Stimulated activated CD4-positive, alpha-beta T cell treated with anti-CD3 and anti-CD28 coated beads, Interleukin-12 subunit alpha, Interleukin-12 subunit beta, amount 100 ng/mL, for 48 hours (primary cell): Measurements from ENCODE around the gene BBS12.
"Not testable (repeated sequence)": the region's sequence is repeated elsewhere in the genome, so short reads cannot be mapped to it uniquely, and the experiment has no call there.

ENCODE experiments used
- DNase-seq, 3 donors: peaks; one replicate each; pipeline ENCODE4 v3.0.0-alpha.2; 2020; ENCODE audit warnings: low read depth in 2 of 3, low spot score in 1 of 3

BBS12 gene

DNA sequence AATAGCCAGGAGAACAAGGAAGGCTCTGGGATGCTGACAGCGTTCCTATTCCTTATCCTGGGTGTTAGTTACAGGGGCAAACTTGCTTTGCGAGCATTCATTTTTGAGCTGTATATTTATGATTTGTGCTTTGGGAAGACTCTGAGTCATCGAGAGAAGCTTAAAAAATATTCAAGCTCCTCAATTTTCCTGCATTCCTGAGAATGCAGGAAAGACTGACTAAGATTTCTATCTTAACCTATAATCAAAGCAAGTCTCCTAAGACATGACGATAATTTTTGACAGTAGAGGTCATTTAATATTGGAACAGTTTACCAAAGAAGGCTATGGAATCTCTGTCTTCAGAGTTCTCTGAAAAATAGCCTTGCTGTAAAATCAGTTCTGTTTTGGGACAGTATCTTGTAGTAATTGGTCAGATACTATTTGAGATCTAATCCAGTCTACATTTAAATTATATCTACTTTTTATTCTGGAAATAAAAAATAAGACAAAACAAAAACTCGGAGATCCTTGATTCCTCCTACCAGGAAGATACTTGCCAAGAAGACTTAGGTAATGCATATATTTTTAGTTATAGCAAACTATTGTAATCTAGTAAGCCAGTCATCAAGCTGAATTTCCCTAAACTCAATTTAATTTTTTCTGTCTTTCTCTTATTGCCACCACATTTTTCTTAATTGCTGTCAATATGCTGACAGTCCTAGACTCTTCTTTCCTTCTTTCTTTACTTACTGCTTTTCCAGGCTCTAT is 31.7 kb downstream of the BBS12 start:
- DNase-seq, result no peak

DNA sequence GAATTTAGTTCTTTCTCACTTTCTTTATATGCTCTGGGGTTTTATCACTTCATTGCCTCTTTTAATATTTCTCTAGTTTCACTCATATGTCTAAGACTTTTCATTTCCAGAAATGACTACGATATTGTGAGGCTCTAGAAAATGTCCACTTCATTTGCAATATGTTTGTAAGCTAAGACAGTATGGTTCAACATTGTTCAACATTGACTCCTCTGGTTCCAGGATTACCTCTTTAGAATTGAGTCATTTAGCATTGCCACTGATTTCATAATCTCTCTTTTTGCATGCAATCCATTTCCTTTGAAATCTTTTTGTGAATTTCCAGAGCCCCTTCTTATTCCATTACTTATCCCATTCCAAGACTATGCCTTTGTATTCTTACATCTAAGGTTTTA is 32.3 kb downstream of the BBS12 start:
- no peak for DNase-seq

DNA sequence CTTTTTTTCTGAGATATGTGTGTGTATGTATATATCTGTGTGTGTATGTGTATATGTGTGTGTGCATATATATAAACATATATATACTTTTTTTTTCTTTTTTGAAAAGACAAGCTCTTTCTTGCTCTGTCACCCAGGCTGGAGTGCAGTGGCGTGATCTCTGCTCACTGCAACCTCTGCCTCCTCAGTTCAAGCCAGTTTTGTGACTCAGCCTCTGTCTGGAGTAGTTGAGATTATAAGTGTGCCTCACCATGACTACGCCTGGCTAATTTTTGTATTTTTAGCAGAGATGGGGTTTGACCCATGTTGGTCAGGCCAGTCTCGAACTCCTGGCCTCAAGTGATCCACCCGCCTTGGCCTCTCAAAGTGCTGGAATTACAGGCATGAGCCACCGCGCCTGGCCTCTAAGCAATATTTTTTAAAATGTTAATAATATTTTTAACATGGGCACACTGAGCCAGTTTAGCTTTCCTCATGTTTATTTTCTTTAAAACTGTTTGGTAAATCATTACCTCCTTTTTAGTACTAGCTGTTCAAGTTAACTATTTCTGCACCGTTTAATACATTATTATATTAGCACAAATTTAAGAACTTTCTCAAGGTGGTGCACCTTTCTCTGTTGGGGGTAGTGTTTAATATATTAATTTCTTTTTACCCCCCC is 33.3 kb downstream of the BBS12 start:
- DNase-seq, result no peak

DNA sequence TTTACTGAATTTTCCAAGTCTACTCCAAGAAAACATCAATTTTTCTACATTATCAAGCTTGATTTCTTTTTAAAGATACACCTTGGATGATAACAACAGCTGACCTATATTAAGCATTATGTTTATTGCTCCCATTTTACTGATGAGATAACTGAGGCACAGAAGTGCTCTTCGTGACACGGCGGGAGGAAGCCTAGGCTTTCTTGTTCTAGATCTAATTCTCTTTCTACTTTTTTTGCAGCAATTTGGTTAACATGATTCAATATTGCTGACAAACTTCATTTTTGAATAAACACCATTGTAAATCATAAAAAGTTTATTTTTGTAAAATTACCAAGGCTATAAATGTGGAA is 33.8 kb downstream of the BBS12 start:
- DNase-seq, result no peak

DNA sequence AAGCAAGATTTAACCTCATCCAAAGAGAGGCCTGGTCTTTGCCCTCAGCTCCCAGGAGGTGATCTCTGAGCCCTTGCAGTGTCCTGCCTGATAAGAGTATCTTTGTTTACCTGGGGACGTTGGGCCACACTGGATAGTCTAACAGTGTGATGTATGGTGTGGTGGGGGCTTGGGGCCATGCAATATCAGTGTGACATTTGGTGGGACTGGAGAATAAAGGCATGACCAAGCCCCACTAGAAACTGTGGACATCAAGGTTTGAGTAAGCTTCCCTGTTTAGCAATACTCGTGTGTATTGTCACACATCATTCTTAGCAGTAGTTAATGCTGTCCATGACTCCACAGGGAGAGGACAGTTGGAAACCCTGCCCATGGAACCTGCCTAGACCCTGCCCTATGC is 34.4 kb downstream of the BBS12 start:
- DNase-seq, result no peak

DNA sequence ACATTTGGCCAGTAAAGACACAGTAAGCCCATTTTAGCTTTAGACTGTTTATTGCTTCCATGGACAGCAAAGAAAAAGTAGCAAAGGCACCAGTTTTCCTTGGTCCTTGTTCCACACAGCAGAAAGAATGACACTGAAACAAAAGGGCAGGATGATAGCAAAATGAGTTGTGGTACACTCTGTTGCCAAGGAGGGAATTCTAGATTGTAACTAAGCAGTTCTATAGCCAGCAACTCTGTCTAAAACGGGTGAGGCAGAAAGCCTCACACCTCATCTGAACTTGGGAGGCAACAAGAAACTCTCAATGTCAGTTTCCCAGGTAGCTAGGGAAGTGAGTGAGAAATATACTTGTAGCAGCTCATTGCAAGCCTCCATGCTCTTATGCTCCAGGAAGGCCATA is 39.2 kb downstream of the BBS12 start:
- no peak for DNase-seq

DNA sequence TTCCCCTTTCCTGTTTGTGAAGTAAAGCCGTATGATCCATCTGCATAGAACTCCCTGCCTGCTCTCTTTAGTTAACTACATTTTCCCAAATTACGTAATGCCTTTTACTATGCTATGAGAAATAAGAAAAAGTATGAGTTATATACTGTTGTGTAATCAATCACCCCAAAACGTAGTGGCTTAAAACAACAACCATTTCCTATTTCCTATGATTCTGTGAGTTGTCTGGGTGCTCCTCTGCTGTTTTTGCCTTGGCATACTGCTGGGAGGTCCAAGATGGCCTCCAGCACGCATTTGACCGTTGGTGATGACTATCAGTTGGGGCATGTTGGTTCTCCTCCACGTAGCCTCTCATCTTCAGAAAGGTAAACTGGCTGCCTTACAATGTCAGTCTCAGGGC is 39.8 kb downstream of the BBS12 start:
- DNase-seq, result no peak

DNA sequence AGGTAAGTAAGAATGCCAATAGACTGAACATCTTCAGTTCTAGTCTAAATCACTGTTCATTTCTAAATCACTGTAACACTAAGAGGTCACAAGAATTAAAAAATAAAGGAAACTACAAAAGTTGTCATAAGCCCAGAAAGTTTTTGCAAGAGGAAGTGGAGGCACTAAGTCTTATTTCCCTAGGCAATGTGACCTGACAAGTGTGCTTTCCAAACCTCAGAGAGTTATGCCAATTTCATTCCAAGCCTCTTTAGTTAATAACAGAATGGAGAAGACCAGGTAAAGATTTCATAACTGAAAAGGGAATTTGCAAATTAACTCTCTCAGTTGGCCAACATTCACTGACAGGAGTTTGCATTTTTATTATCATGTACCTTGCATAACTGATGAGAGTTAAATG is 40.5 kb downstream of the BBS12 start:
- DNase-seq, result no peak

DNA sequence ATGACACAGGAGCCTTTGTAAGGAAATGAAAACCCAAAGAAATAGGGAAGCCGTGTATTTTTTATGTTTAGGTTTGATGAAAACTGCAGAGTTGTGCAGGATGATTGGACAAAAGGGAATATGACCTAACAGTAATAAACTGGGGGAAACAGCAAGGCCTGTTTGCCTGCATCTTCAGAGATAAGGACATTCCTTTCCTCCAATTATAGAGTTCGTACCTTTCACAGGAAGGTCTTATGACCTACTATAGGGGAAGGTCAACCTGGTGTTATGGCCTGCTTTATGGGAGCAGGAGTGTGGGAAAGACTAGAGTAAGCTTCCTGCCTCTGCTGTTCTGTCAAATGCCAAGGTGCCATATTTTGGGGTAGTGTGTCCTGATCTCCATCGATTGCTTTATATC is 42.5 kb downstream of the BBS12 start:
- no peak for DNase-seq

DNA sequence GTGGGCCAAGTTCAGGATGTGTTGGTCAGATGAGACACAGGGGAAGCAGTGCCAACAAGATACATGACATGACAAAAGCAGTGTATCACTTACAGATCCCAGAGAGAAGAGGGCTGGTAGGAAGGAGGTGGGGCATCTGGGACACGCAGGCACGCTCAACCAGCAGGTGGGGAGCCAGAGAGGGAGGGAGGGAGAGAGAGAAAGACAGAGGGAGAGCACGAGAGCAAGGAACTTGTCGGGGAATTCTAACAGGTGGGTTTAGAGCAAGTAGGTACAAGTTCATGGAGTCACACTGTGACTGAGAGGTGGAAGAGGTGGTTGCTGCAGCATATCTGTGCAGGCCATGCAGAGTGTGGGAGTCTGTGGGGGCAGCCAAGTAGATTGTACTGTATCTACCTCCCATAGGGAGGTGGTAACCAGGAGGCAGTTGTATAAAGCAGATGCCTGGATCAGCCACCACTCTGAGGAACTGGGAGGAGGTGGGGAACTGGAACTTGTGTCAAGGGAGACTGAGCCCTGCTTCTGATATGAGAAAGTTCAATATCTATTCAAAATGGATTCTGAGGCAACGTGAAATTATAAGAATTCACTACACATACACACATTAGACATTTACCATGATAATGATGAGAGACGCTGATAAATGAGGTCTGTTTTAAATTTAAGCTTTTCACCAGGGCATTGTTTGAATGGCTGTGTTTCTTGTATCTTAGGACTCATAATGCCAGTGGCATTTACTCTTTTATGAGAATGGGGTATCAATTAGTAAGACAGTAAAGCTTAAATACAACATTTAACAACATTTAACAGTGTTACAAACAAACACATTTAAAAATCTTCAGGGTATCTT is 43.7 kb downstream of the BBS12 start:
- DNase-seq, result no peak

DNA sequence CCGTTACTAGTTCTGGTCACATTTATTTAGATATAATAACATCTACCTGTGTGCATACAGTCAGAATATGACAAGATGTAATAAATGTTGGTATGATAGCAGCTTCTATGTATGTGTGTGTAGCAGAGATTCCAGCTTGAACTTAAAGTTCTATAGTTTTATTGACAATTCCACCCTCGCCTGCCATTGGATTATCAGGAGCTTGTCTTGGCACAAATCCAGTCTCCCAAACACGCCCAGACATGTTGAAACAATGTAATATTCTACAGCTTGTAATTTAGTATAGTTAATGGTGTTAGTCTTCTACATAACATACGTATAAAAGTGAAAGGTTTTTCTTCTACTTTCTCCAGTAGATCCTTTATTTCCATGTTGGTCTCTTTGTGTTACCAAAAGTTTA is 44.4 kb downstream of the BBS12 start:
- DNase-seq, result no peak

DNA sequence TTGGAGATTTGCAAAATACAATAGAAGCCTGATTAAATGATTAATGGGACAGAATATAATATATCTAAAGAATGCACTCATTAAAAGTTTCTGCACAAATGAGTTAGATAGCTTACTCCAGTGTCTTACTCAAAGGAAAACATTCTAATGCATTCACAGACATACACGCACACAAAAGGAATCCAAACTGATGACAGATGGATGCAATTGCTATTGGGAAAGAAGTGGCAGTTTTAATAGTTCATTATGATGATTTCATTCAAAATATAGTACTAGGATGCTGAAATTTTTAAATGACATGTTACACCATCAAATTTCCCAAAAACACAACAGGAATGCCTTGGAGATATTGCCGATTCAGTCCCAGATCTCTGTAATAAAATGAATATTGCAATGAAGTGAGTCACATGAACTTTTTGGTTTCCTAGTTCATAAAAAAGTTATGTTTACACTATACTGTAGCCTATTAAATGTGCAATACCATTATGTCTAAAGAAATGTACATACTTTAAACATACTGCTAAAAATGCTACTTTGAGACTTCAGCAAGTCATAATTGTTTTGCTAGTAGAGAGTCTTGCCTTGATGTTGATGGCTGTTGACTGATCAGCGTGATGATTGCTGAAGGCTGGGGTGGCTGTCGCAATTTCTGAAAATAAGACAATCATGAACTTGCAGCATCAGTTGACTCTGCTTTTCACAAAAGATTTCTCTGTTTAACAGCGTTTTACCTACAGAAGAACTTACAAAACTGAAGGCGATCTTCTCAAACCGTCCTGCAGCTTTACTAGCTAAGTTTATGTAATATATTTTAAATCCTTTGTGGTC is 45.6 kb downstream of the BBS12 start:
- no peak for DNase-seq

DNA sequence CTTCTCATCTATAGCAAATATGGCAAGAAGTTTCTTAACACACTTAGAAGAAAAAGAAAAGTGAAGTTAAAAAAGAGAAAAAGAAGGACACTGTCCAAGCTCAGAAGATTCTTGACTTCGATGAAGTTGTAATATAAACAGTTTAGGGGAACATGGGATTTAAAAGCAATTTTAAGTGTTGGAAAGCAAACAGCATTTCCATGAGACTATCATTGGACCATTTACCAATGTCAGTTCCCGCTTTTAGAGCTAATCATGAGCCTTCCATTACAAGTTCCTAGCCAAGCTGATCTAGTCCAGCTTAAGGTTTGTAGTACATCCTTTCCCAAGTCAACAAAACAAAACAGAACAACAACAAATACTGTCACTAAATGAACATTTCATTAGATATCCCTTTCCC is 49.0 kb downstream of the BBS12 start:
- no peak for DNase-seq

DNA sequence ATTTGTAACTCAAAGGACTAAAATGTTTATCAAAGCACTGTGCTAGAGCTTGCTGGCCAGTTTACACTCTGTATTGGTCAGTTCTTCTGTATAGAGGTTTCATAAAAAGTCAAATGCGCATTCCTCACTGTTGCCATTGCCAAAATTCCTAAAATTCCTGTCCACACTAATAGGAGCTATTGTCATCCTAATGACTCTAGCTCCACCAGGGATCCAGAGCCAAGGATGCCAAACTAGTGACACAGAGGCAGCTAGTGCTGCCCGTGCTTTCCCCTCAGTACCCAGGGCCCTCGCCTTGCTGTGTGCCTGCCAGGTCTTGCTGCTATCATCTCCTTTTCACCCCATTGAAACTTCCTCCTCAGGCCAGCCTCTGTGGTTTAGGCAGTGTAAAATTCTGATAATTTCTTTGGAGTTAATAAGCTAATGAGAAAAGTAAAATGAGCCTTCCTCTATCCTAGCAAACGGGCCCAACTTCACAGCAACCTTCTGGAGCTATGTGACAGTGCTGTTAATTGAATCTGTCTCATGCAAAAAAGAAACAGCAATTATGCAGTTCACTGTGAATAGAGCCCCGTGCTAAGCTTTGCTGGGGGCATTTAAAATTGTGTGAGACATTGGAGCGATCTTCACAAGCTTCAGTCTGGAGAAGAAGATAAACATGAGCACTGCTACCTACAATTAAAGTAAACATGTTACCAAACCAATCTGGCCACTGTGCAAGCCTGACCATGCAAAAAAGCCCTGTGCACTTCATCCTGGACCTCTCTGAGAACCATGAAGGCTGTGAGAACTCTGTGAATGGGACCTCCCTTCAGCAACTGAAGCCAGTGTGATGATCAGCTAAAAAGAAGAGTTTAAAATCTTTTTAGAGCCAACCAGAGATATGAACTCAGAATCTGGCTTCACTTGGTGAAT is 51.1 kb downstream of the BBS12 start:
- no peak for DNase-seq

DNA sequence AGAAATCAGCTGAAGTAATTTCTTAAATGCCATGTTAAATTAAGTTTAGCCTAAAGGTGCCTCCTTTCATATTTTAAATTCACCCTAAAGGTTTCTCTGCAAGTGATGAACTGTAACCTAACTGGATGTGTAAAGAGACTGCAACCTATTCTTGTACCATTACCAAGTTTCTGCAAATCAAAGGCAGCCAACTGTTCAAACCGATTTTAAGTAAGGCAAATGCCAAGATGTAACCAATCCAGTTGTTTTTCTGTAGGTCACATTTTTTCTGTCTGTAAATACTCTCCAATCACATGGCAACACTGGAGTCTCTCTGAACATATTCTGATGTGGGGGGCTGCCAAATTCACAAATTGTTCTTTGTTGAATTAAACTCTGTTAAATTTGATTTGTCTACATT is 51.8 kb downstream of the BBS12 start:
- DNase-seq, result no peak

DNA sequence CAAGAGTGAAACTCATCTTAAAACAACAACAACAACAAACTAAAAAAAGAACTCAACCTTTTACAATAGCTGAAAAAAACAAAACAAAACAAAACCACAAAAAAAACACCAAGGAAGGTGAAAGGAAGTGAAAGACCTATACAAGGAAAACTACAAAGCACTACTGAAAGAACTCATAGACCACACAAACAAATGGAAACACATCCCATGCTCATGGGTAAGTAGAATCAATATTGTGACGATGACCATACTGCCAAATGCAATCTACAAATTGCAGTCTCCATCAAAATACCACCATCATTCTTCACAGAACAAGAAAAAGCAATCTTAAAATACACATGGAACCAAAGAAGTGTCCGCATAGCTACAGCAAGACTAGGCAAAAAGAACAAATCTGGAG is 52.6 kb downstream of the BBS12 start:
- no peak for DNase-seq

DNA sequence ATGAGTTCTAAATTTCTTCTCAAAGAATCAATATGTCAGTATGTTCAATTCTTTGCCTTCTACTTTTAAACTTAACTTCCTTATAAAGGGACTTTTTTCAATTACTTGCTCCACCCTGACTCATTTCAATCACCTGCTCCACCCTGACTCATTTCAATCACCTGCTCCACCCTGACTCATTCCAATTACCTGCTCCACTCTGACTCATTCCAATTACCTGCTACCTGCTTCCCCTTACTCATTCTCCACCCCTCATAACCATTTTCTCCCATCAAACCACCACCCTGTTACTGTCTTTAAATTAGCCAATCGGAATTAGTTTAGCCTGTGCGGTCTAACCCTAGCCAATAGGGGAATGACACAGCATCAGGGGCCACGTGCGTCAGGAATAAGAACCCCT is 53.8 kb downstream of the BBS12 start:
- DNase-seq, result not testable (repeated sequence)

DNA sequence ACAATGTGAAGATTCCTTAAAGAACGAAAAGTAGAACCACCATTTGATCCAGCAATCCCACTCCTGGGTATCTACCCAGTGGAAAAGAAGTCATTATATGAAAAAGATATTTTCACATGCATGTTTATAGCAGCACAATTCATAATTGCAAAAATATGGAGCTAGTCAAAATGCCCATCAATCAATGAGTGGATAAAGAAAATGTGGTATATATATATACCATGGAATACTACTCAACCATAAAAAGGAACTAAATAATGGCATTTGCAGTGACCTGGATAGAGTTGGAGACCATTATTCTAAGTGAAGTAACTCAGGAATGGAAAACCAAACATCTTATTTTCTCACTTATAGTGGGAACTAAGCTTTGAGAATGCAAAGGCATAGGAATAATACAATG is 54.4 kb downstream of the BBS12 start:
- not testable (repeated sequence) for DNase-seq

DNA sequence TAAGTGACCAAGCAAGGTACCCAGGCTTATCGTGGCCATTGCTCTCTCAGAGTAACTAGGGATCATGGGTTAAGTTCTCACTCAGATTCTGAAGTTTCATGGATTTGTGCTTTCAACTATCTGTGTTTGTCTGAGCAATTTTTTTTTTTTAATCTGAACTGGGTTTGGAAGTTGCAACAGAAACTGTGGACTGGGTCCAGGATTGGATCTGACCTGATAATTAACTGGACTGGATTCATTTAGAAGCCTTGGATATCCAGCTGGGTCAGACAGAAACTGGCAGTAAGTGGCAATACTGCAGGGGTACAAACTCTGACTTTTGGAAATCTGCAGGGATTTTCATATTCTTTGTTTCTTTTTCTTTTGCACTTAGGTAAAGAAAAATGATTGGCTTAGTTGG is 55.4 kb downstream of the BBS12 start:
- DNase-seq, result no peak

DNA sequence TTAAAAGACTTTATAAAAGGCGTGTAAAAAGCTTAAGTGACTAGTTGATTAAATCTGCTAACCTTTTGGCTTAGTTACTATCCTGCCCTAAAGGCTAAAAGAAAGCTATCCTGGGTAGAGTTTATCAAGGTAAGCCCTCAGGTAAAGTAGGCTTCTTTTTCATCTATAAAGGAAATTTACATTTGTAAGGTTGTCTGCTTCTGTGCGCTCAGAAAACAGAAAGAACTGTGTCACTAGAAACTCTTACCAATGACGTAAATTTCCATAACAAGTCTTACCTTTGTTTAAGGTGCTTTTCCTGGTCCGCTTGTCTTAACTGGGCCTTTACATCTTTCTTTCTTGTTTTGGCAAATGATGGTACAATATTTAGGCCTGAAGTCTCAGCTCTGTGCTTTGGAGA is 56.4 kb downstream of the BBS12 start:
- DNase-seq, result no peak
